GM12878 (cell line): ENCODE results near the gene RPL10A.

Source experiments
- ATF2 ChIP-seq: IDR thresholded peaks from 2 replicates; pipeline ENCODE4 v1.6.1; 2012; ENCODE audit warnings: low read length, inconsistent platforms
- CTCF ChIP-seq, 3 experiments: IDR thresholded peaks in 2 of 3; conservative IDR thresholded peaks in 1 of 3; 2 replicates each; pipeline ENCODE4 v1.5.1; 2011; ENCODE audit warnings: low read depth in 3 of 3, low read length in 3 of 3, mild to moderate bottlenecking in 3 of 3, control low read depth in 2 of 3, moderate library complexity in 2 of 3, inconsistent platforms in 1 of 3, mixed read lengths in 1 of 3; ENCODE audit not compliant: control insufficient read depth in 2 of 3, insufficient read depth in 1 of 3; ENCODE audit errors: extremely low read depth in 1 of 3
- POLR2A ChIP-seq: IDR thresholded peaks from 2 replicates; pipeline ENCODE4 v1.6.1; 2011; ENCODE audit warnings: low read depth, mild to moderate bottlenecking, low read length
- RAD51 ChIP-seq: fragments of 450-650 bp; IDR thresholded peaks from 2 replicates; pipeline ENCODE4 v1.6.1; 2016; ENCODE audit warnings: moderate library complexity, mild to moderate bottlenecking, inconsistent platforms

GRCh38 chr6:35492258-35492973, 24.2 kb downstream of the RPL10A start:
- no peak for TF ChIP-seq RAD51
- no peak for TF ChIP-seq POLR2A
- TF ChIP-seq CTCF (IDR thresholded peaks at IDR 0.05 in 2 of 3, conservative IDR thresholded peaks at IDR 0.05 in 1 of 3; ENCODE audit: control insufficient read depth in 2 of 3, extremely low read depth in 1 of 3, insufficient read depth in 1 of 3, low read depth in 3 of 3, low read length in 3 of 3): no peak
- TF ChIP-seq ATF2: no peak
